Measurements from ENCODE around the gene FSTL5. TPM values are rescaled to one million over a fixed set of nuclear protein-coding genes. Genes with fewer than 3 reads are reported as not detected.

Gene FSTL5
- total RNA-seq, 2 donors from 2014 or later, result not detected

DNA sequence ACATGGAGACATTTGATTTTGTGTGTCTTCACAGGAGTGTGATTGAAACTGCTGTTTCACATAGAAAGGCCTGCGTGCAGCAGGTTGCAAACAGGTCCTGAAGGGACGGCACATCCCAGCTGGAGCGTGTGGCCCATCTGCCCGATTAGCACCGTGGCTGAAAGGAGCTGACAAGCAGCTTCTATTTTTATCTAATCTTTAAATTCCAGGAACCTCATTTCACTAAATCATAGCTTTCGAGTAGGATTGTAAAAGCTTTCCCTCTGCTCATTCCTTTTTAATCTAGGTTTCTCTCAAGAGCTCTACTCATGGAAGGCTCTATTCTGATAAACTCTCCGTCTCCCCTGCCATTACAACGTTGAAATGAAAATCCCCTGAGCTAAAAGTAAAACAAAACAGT, 106.8 kb downstream of the FSTL5 start:
- no peak overlapping the region for H3K27ac Mint-ChIP-seq
- no peaks in the 10 kb centered on the region for H3K36me3 Mint-ChIP-seq (ENCODE audit: low read depth)
- no peaks in the 10 kb centered on the region for H3K4me1 Mint-ChIP-seq
- no peaks in the 10 kb centered on the region for H3K27me3 Mint-ChIP-seq
- ATAC-seq (no peak), DNase-seq (no peak)
- H3K9me3 ChIP-seq (ENCODE audit: control insufficient read depth, low read length, poor library complexity, severe bottlenecking), result peaks cover 2% of the 10 kb centered on the region
- H3K4me3 Mint-ChIP-seq, result no peak overlapping the region

- Mint-ChIP-seq H3K27me3 (no peaks in the 10 kb centered on the region), H3K4me3 (no peak overlapping the region), H3K4me1 (no peaks in the 10 kb centered on the region), H3K27ac (no peak overlapping the region), H3K36me3 (ENCODE audit: low read depth) (no peaks in the 10 kb centered on the region)
- DNase-seq (no peak), ATAC-seq (no peak)
- no peaks in the 10 kb centered on the region for H3K9me3 ChIP-seq (ENCODE audit: control insufficient read depth, low read length, poor library complexity, severe bottlenecking)
Observed at GRCh38 chr4:162046135-162046534, 117.7 kb downstream of the FSTL5 start.

DNA sequence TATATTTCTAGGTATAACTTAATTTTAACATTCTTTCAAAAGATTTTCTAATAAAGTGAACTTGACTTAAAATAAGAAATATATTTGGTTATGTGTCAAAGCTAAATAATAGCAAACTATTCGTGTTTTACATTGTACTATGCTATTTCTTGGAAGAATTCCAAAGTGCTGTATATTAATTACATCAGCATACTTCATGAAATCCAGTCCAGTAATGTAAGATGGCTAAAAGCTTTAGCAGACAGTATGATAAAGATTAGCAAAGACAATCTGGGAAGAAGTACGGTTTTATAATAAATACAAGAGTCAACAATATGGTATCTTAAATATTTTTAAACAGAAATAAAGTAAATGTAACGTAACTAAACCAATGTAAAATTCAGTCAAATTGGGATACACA, 125.7 kb downstream of the FSTL5 start:
- Mint-ChIP-seq H3K36me3 (ENCODE audit: low read depth) (no peaks in the 10 kb centered on the region), H3K27ac (no peak overlapping the region), H3K4me1 (no peaks in the 10 kb centered on the region), H3K27me3 (no peaks in the 10 kb centered on the region), H3K4me3 (no peak overlapping the region)
- ATAC-seq (no peak), DNase-seq (no peak)
- H3K9me3 ChIP-seq (ENCODE audit: control insufficient read depth, low read length, poor library complexity, severe bottlenecking), result no peaks in the 10 kb centered on the region

GRCh38 chr4:162017863-162018262, 145.9 kb downstream of the FSTL5 start:
- Mint-ChIP-seq H3K4me1 (no peaks in the 10 kb centered on the region), H3K27me3 (no peaks in the 10 kb centered on the region), H3K27ac (no peak overlapping the region), H3K4me3 (no peak overlapping the region), H3K36me3 (ENCODE audit: low read depth) (no peaks in the 10 kb centered on the region)
- H3K9me3 ChIP-seq (ENCODE audit: control insufficient read depth, low read length, poor library complexity, severe bottlenecking), result no peaks in the 10 kb centered on the region
- ATAC-seq, result no peak
- DNase-seq, result no peak

DNA sequence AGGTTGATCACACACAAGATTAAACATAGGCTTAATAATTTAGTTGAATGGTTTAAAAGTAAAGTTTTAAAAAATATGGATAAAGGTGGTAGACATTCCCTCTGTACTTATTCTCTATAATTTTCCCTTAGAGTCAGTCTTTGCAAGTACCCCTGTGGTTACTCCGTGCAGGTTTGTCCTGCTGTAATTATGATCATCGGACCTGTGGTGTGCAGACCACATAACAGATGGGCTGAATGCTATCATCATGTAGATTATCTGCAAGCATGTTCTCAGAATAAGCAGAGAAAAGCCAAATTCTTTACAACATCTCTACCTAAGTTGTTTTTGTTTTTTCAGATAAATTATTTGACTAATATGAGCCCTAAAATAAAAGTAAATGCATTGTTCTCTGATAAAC, 146.8 kb downstream of the FSTL5 start:
- H3K4me3 Mint-ChIP-seq, result no peak overlapping the region
- no peaks in the 10 kb centered on the region for H3K4me1 Mint-ChIP-seq
- no peak for DNase-seq
- H3K9me3 ChIP-seq (ENCODE audit: control insufficient read depth, low read length, poor library complexity, severe bottlenecking), result no peaks in the 10 kb centered on the region
- no peaks in the 10 kb centered on the region for H3K36me3 Mint-ChIP-seq (ENCODE audit: low read depth)
- no peak overlapping the region for H3K27ac Mint-ChIP-seq
- H3K27me3 Mint-ChIP-seq, result no peaks in the 10 kb centered on the region
- ATAC-seq, result no peak

- no peak for DNase-seq
- no peak for ATAC-seq
- Mint-ChIP-seq H3K27me3 (no peaks in the 10 kb centered on the region), H3K4me3 (no peak overlapping the region), H3K27ac (no peak overlapping the region), H3K36me3 (ENCODE audit: low read depth) (no peaks in the 10 kb centered on the region), H3K4me1 (no peaks in the 10 kb centered on the region)
- H3K9me3 ChIP-seq (ENCODE audit: control insufficient read depth, low read length, poor library complexity, severe bottlenecking), result no peaks in the 10 kb centered on the region
Observed at GRCh38 chr4:162016219-162016618, 147.6 kb downstream of the FSTL5 start.

- Mint-ChIP-seq H3K27ac (no peak overlapping the region), H3K4me3 (no peak overlapping the region), H3K27me3 (no peaks in the 10 kb centered on the region), H3K36me3 (ENCODE audit: low read depth) (no peaks in the 10 kb centered on the region), H3K4me1 (no peaks in the 10 kb centered on the region)
- ATAC-seq, result no peak
- no peaks in the 10 kb centered on the region for H3K9me3 ChIP-seq (ENCODE audit: control insufficient read depth, low read length, poor library complexity, severe bottlenecking)
- DNase-seq, result no peak
Observed at GRCh38 chr4:162015090-162015489, 148.7 kb downstream of the FSTL5 start.

GRCh38 chr4:162011089-162011488, 152.7 kb downstream of the FSTL5 start:
- no peaks in the 10 kb centered on the region for H3K27me3 Mint-ChIP-seq
- H3K4me3 Mint-ChIP-seq, result no peak overlapping the region
- H3K36me3 Mint-ChIP-seq (ENCODE audit: low read depth), result no peaks in the 10 kb centered on the region
- no peaks in the 10 kb centered on the region for H3K9me3 ChIP-seq (ENCODE audit: control insufficient read depth, low read length, poor library complexity, severe bottlenecking)
- H3K4me1 Mint-ChIP-seq, result no peaks in the 10 kb centered on the region
- no peak overlapping the region for H3K27ac Mint-ChIP-seq
- DNase-seq (no peak), ATAC-seq (no peak)

DNA sequence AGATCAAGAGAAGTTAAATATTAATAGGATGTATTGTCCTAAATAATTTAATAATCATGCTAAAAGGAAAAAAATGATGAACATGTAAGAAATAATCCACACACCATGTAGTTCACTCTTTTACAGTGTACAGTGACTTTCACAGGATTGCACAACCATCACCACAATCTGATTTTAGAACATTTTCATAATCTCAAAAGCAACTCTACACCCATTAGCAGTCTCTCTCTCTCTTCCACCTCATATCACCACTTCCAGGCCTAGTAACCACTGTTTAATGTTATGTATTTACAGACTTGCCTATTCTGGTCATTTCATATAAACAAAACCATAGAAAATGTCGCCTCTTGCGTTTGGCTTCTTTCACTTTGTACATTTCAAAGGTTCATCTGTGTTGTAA, 153.4 kb downstream of the FSTL5 start:
- H3K9me3 ChIP-seq (ENCODE audit: control insufficient read depth, low read length, poor library complexity, severe bottlenecking), result no peaks in the 10 kb centered on the region
- Mint-ChIP-seq H3K36me3 (ENCODE audit: low read depth) (no peaks in the 10 kb centered on the region), H3K27ac (no peak overlapping the region), H3K27me3 (no peaks in the 10 kb centered on the region), H3K4me1 (no peaks in the 10 kb centered on the region), H3K4me3 (no peak overlapping the region)
- ATAC-seq (no peak), DNase-seq (no peak)

DNA sequence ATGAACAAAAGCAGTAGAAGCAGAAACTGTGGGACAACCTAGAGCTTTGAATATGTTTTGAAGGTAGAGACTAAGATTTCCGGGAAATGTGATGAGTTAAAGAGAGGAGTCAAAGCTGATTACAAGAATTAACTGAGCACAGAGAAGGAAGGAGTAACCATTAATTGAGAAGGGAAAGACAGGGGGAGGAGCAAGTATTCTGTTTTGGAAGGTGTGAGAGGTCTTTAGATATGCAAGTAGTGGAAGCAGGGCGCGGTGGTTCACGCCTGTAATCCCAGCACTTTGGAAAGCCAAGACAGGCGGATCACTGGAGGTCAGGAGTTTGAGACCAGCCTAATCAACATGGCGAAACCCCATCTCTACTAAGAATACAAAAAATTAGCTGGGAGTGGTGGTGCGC, 171.5 kb downstream of the FSTL5 start:
- DNase-seq, result no peak
- no peaks in the 10 kb centered on the region for H3K9me3 ChIP-seq (ENCODE audit: control insufficient read depth, low read length, poor library complexity, severe bottlenecking)
- ATAC-seq, result no peak
- Mint-ChIP-seq H3K4me3 (no peak overlapping the region), H3K27ac (no peak overlapping the region), H3K4me1 (no peaks in the 10 kb centered on the region), H3K36me3 (ENCODE audit: low read depth) (no peaks in the 10 kb centered on the region), H3K27me3 (no peaks in the 10 kb centered on the region)

DNA sequence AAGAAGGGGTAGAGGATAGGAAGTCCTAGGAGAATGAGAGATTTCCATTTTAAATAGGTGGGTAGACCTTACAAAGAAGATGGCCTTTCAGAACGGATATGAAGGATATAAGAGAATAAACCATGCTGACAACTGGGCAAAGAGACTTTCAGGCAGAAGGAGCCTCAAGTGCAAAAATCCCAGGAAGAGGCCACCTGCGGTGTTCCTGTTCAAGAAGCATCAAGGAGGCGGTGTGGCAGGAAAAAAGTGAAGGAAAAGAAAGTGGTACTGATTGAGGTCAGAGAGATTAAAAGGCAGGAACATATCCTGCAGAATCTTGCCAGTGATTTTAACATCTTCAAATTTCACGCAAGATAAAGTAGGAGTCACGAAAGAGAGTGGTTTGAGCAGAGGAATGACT, 172.0 kb downstream of the FSTL5 start:
- Mint-ChIP-seq H3K27ac (no peak overlapping the region), H3K4me3 (no peak overlapping the region), H3K4me1 (no peaks in the 10 kb centered on the region), H3K36me3 (ENCODE audit: low read depth) (no peaks in the 10 kb centered on the region), H3K27me3 (no peaks in the 10 kb centered on the region)
- H3K9me3 ChIP-seq (ENCODE audit: control insufficient read depth, low read length, poor library complexity, severe bottlenecking), result no peaks in the 10 kb centered on the region
- ATAC-seq (no peak), DNase-seq (no peak)

GRCh38 chr4:161990721-161991120, 173.1 kb downstream of the FSTL5 start:
- no peaks in the 10 kb centered on the region for H3K9me3 ChIP-seq (ENCODE audit: control insufficient read depth, low read length, poor library complexity, severe bottlenecking)
- Mint-ChIP-seq H3K4me1 (no peaks in the 10 kb centered on the region), H3K4me3 (no peak overlapping the region), H3K27me3 (no peaks in the 10 kb centered on the region), H3K36me3 (ENCODE audit: low read depth) (no peaks in the 10 kb centered on the region), H3K27ac (no peak overlapping the region)
- DNase-seq, result no peak
- ATAC-seq, result no peak

- ATAC-seq (no peak), DNase-seq (no peak)
- no peak overlapping the region for H3K27ac Mint-ChIP-seq
Observed at GRCh38 chr4:161988946-161989345, 174.9 kb downstream of the FSTL5 start.

GRCh38 chr4:161987611-161988010, 176.2 kb downstream of the FSTL5 start:
- H3K36me3 Mint-ChIP-seq (ENCODE audit: low read depth), result no peaks in the 10 kb centered on the region
- H3K27me3 Mint-ChIP-seq, result no peaks in the 10 kb centered on the region
- ATAC-seq (no peak), DNase-seq (no peak)
- H3K9me3 ChIP-seq (ENCODE audit: control insufficient read depth, low read length, poor library complexity, severe bottlenecking), result no peaks in the 10 kb centered on the region
- no peak overlapping the region for H3K4me3 Mint-ChIP-seq
- H3K27ac Mint-ChIP-seq, result no peak overlapping the region
- no peaks in the 10 kb centered on the region for H3K4me1 Mint-ChIP-seq

More at GRCh38 chr4:161988946-161989345, 174.9 kb downstream of the FSTL5 start:
- no peaks in the 10 kb centered on the region for H3K36me3 Mint-ChIP-seq (ENCODE audit: low read depth)
- no peak overlapping the region for H3K4me3 Mint-ChIP-seq
- no peaks in the 10 kb centered on the region for H3K9me3 ChIP-seq (ENCODE audit: control insufficient read depth, low read length, poor library complexity, severe bottlenecking)
- H3K27me3 Mint-ChIP-seq, result no peaks in the 10 kb centered on the region
- H3K4me1 Mint-ChIP-seq, result no peaks in the 10 kb centered on the region

GRCh38 chr4:161952382-161952781, 211.4 kb downstream of the FSTL5 start:
- no peak overlapping the region for H3K4me3 Mint-ChIP-seq
- H3K9me3 ChIP-seq (ENCODE audit: control insufficient read depth, low read length, poor library complexity, severe bottlenecking), result no peaks in the 10 kb centered on the region
- DNase-seq, result no peak
- ATAC-seq, result no peak
- H3K4me1 Mint-ChIP-seq, result no peaks in the 10 kb centered on the region
- no peaks in the 10 kb centered on the region for H3K27me3 Mint-ChIP-seq
- no peaks in the 10 kb centered on the region for H3K36me3 Mint-ChIP-seq (ENCODE audit: low read depth)
- H3K27ac Mint-ChIP-seq, result no peak overlapping the region

Measured in T-helper 17 cell (primary cell).